OCI-LY7 (cell line): ENCODE measurements around the gene MAPK8IP3. TPM values are rescaled to one million over a fixed set of nuclear protein-coding genes. Genes with fewer than 3 reads are reported as not detected.

Experiments
- BruUV-seq: library from RNA; stranded (reverse); fragments of 400-500 nt; replicated peaks from 2 replicates; lab custom pipeline; 2021; lab: Mats Ljungman, UMichigan
- CTCF ChIA-PET: fragments of 300-600 bp; sonication (Branson Sonifier 250); formaldehyde crosslinking; loops from one replicate; lab custom pipeline; 2022; ENCODE audit warnings: antibody characterized with exemption; ENCODE audit not compliant: unreplicated experiment; lab: Charles Lee
- POLR2A ChIA-PET: fragments of 300-600 bp; sonication (Branson Sonifier 250); formaldehyde crosslinking; loops from one replicate; lab custom pipeline; 2022; ENCODE audit warnings: antibody characterized with exemption; lab: Charles Lee
- DNase-seq: peaks from one replicate; pipeline ENCODE4 v3.0.0-alpha.2; 2015; ENCODE audit warnings: low spot score
- H2AFZ ChIP-seq: fragments of 200-600 bp; sonication (generic), shearing (Covaris generic); 2 replicates; pipeline ENCODE4 v1.6.1; 2014; ENCODE audit warnings: mild to moderate bottlenecking, antibody characterized with exemption, low read length, moderate library complexity
- H3K27ac ChIP-seq: fragments of 200-600 bp; sonication (generic); 2 replicates; pipeline ENCODE4 v1.5.1; 2014; ENCODE audit warnings: mixed run types, low read depth, mild to moderate bottlenecking, moderate library complexity, low read length, inconsistent platforms; ENCODE audit not compliant: poor library complexity, severe bottlenecking
- H3K36me3 ChIP-seq: fragments of 200-600 bp; sonication (generic); 2 replicates; pipeline ENCODE4 v1.6.1; 2014; ENCODE audit warnings: mild to moderate bottlenecking, antibody characterized with exemption, low read length, moderate library complexity, mixed read lengths; ENCODE audit not compliant: insufficient read depth
- H3K4me1 ChIP-seq: fragments of 200-600 bp; sonication (generic); 2 replicates; pipeline ENCODE4 v1.5.1; 2014; ENCODE audit warnings: mild to moderate bottlenecking, low read length; ENCODE audit not compliant: insufficient read depth, poor library complexity, severe bottlenecking
- H3K4me2 ChIP-seq: fragments of 200-600 bp; sonication (generic); 2 replicates; pipeline ENCODE4 v1.6.1; 2014; ENCODE audit warnings: mild to moderate bottlenecking, low read length
- H3K4me3 ChIP-seq: fragments of 200-600 bp; sonication (generic); 2 replicates; pipeline ENCODE4 v1.5.1; 2014; ENCODE audit warnings: mild to moderate bottlenecking, low read depth, low read length; ENCODE audit not compliant: poor library complexity, severe bottlenecking
- H3K79me2 ChIP-seq: fragments of 200-600 bp; sonication (generic); 2 replicates; pipeline ENCODE4 v1.6.1; 2016; ENCODE audit warnings: low read depth, mild to moderate bottlenecking, low read length, moderate library complexity, mixed read lengths; ENCODE audit not compliant: insufficient read depth
- H3K9me2 ChIP-seq: fragments of 200-600 bp; sonication (generic); 2 replicates; pipeline ENCODE4 v1.6.1; 2016; ENCODE audit warnings: mild to moderate bottlenecking, low read length, mixed read lengths; ENCODE audit not compliant: insufficient read depth
- H3K9me3 ChIP-seq: fragments of 200-600 bp; sonication (generic); 2 replicates; pipeline ENCODE4 v1.6.1; 2014; ENCODE audit warnings: mild to moderate bottlenecking, mixed run types, low read length, mixed read lengths
- H4K20me1 ChIP-seq: fragments of 200-600 bp; sonication (generic); 2 replicates; pipeline ENCODE4 v1.6.1; 2014; ENCODE audit warnings: mild to moderate bottlenecking, antibody characterized with exemption, low read length, moderate library complexity, mixed read lengths; ENCODE audit not compliant: insufficient read depth
- CTCF ChIP-seq: fragments of 200-600 bp; sonication (generic); conservative IDR thresholded peaks from 2 replicates; pipeline ENCODE4 v1.5.1; 2014; ENCODE audit warnings: mild to moderate bottlenecking, antibody characterized with exemption, low read length, moderate library complexity, mixed read lengths
- EZH2phosphoT487 ChIP-seq: fragments of 200-600 bp; sonication (generic); IDR thresholded peaks from 2 replicates; pipeline ENCODE4 v1.6.1; 2018; ENCODE audit warnings: low read depth, borderline replicate concordance, mild to moderate bottlenecking, mixed run types, antibody characterized with exemption, low read length, moderate library complexity, mixed read lengths
- intact Hi-C: fragments of 100-400 bp; cut with micrococcal nuclease; formaldehyde crosslinking; loops from one replicate; pipeline ENCODE4 v1.10.0; 2022; ENCODE audit not compliant: unreplicated experiment
- total RNA-seq, 2 experiments: library from RNA; depleted of rRNA in 1 of 2; stranded (reverse); fragments of >200 nt in 1 of 2; shearing (Covaris generic) in 1 of 2; gene quantifications; 2 replicates each; pipeline ENCODE4 v1.2.3, GENCODE V29; 2014 to 2022

The MAPK8IP3 gene
- total RNA-seq, 2 experiments from 2014 or later, result 114 to 130 TPM

- no TSS peak for BruUV-seq
- Histone ChIP-seq H2AFZ (no peak overlapping the region), H3K27ac (no peak overlapping the region), H3K79me2 (peaks cover 18% of the 10 kb centered on the region), H3K4me2 (no peak overlapping the region), H3K4me1 (peaks cover 18% of the 10 kb centered on the region), H3K4me3 (no peak overlapping the region), H4K20me1 (peaks cover 4% of the 10 kb centered on the region; the same call in 1 of the 2 replicates), H3K9me3 (no peaks in the 10 kb centered on the region), H3K36me3 (peaks cover 59% of the 10 kb centered on the region), H3K9me2 (no peaks in the 10 kb centered on the region)
- ChIA-PET CTCF (no interaction called here), POLR2A (no interaction called here)
- no peak for TF ChIP-seq EZH2phosphoT487
- intact Hi-C loops, result no loop called here
- DNase-seq, result no peak
Measured at GRCh38 chr16:1674751-1675664, 31.0 kb upstream of the MAPK8IP3 start.

- TF ChIP-seq CTCF (no peak), EZH2phosphoT487 (no peak)
- intact Hi-C loops, result no loop called here
- ChIA-PET CTCF (no interaction called here), POLR2A (no interaction called here)
- H3K27ac ChIP-seq, result no peak overlapping the region
- H4K20me1 ChIP-seq, result peaks cover 18% of the 10 kb centered on the region
- H3K9me2 ChIP-seq, result no peaks in the 10 kb centered on the region
- H3K4me3 ChIP-seq, result no peak overlapping the region
- H3K4me1 ChIP-seq, result peaks cover 22% of the 10 kb centered on the region
- no TSS peak for BruUV-seq
- H3K79me2 ChIP-seq, result peaks cover 34% of the 10 kb centered on the region
- no peak overlapping the region for H2AFZ ChIP-seq
- H3K4me2 ChIP-seq, result no peak overlapping the region
- H3K36me3 ChIP-seq, result peaks cover 62% of the 10 kb centered on the region
- no peak for DNase-seq
- H3K9me3 ChIP-seq, result no peaks in the 10 kb centered on the region
Measured at GRCh38 chr16:1676661-1677060, 29.3 kb upstream of the MAPK8IP3 start.

- no peaks in the 10 kb centered on the region for H3K9me2 ChIP-seq
- H3K36me3 ChIP-seq, result peaks cover 56% of the 10 kb centered on the region
- H3K27ac ChIP-seq, result peak overlapping the region; percentile 24
- no TSS peak for BruUV-seq
- H3K9me3 ChIP-seq, result no peaks in the 10 kb centered on the region
- intact Hi-C loops, result no loop called here
- DNase-seq, result no peak
- peaks cover 18% of the 10 kb centered on the region for H4K20me1 ChIP-seq
- H3K79me2 ChIP-seq, result peaks cover 39% of the 10 kb centered on the region
- ChIA-PET CTCF (interaction anchor here (1.0 kb wide), 1 partner anchor 28 kb away, joined by 3 read pairs; the partner anchor contains the start of gene MAPK8IP3), POLR2A (interaction anchor here (0.6 to 0.9 kb wide), 4 partner anchors 28 to 188 kb away, joined by 3 to 12 read pairs (median 4); partner anchors contain the start of gene MAPK8IP3)
- H3K4me3 ChIP-seq, result peak overlapping the region; percentile 97
- H3K4me1 ChIP-seq, result peaks cover 22% of the 10 kb centered on the region
- peak overlapping the region; percentile 12; the same call in 1 of the 2 replicates for H2AFZ ChIP-seq
- TF ChIP-seq EZH2phosphoT487 (no peak), CTCF (no peak)
- peak overlapping the region; percentile 65 for H3K4me2 ChIP-seq
Measured at GRCh38 chr16:1677339-1677738, 28.7 kb upstream of the MAPK8IP3 start.
